ENCODE measurements around the gene SYTL3. TPM values are rescaled to one million over a fixed set of nuclear protein-coding genes. Genes with fewer than 3 reads are reported as not detected.
"Not testable (repeated sequence)": the region's sequence is repeated elsewhere in the genome, so short reads cannot be mapped to it uniquely, and the experiment has no call there.

The SYTL3 gene
- total RNA-seq, 1 experiment from 2014 or later: 1.2 TPM

DNA sequence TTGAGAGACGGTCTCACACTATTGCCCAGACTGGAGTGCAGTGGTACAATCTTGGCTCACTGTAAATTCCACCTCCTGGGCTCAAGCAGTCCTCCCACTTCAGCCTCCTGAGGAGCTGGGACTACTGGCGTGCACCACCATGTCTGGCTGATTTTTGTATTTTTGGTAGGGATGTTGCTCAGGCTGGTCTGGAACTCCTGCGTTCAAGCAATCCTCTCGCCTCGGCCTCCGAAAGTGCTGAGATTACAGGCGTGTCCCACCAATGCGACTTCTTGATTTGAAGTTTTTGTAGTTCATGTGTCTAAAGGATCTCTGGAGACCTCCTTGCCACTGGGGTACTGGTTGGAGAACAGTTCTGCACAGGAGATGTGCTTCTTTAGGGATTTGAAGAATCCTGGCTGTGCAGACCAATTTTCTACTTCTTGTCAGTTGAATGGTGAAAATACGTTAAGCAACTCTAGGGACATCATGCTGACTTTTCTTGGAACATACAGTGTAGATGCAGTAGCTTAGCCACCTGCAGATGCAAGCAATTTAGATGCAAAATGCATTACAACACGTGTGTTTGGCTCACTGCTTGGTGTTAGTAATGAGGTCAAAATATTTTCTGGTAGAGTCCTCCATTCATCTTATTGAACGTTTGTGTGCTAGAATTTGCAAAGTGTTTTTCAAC is 28.2 kb downstream of the SYTL3 start:
- no peaks in the 10 kb centered on the region for H3K36me3 ChIP-seq (replicated peaks; ENCODE audit: control insufficient read depth, insufficient read depth, low read length)
- no peaks in the 10 kb centered on the region for H3K27me3 ChIP-seq (ENCODE audit: control insufficient read depth, insufficient read depth, low read length)
- no peak overlapping the region for H3K4me3 ChIP-seq (ENCODE audit: insufficient read depth, low read depth, low read length)
- DNase-seq: no peak

GRCh38 chr6:158680015-158680414 is 30.2 kb downstream of the SYTL3 start:
- Histone ChIP-seq H3K27me3 (ENCODE audit: control insufficient read depth, insufficient read depth, low read length) (no peaks in the 10 kb centered on the region), H3K36me3 (replicated peaks; ENCODE audit: control insufficient read depth, insufficient read depth, low read length) (no peaks in the 10 kb centered on the region), H3K4me3 (ENCODE audit: insufficient read depth, low read depth, low read length) (no peak overlapping the region)
- DNase-seq: no peak

GRCh38 chr6:158680481-158680880 is 30.6 kb downstream of the SYTL3 start:
- Histone ChIP-seq H3K4me3 (ENCODE audit: insufficient read depth, low read depth, low read length) (no peak overlapping the region), H3K27me3 (ENCODE audit: control insufficient read depth, insufficient read depth, low read length) (no peaks in the 10 kb centered on the region), H3K36me3 (replicated peaks; ENCODE audit: control insufficient read depth, insufficient read depth, low read length) (no peaks in the 10 kb centered on the region)
- no peak for DNase-seq

- no peak for DNase-seq
- no peak overlapping the region for H3K4me3 ChIP-seq (ENCODE audit: insufficient read depth, low read depth, low read length)
- no peaks in the 10 kb centered on the region for H3K36me3 ChIP-seq (replicated peaks; ENCODE audit: control insufficient read depth, insufficient read depth, low read length)
- no peaks in the 10 kb centered on the region for H3K27me3 ChIP-seq (ENCODE audit: control insufficient read depth, insufficient read depth, low read length)
Measured at GRCh38 chr6:158684311-158684710, 34.5 kb downstream of the SYTL3 start.

DNA sequence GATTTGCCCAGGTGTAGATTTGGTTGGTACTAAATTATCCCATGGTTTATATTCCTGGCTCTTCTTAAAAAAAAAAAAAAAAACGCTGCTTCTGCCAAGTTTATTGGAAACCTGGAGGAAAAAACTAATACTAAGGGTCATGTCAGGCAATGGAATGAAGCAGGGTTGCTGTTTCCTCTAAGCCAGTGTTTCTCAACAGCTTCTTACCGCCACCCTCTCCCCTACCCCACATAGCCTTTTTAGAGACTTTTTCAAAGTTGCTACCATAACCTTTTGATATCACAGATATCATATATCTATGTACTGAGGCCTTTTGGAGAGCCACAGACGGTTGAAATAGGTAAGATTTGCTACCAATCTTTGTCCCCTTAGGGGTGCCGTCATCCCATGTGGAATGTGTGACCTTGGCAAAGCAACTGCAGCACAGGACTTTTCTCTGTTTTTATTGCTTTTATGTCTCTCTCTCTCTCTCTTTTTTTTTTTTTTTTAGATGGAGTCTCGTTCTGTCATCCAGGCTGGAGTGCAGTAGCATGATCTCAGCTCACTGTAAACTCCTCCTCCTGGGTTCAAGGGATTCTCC is 35.0 kb downstream of the SYTL3 start:
- H3K36me3 ChIP-seq (replicated peaks; ENCODE audit: control insufficient read depth, insufficient read depth, low read length): no peaks in the 10 kb centered on the region
- no peak overlapping the region for H3K4me3 ChIP-seq (ENCODE audit: insufficient read depth, low read depth, low read length)
- DNase-seq: no peak
- H3K27me3 ChIP-seq (ENCODE audit: control insufficient read depth, insufficient read depth, low read length): no peaks in the 10 kb centered on the region

- Histone ChIP-seq H3K4me3 (ENCODE audit: insufficient read depth, low read depth, low read length) (no peak overlapping the region), H3K36me3 (replicated peaks; ENCODE audit: control insufficient read depth, insufficient read depth, low read length) (no peaks in the 10 kb centered on the region), H3K27me3 (ENCODE audit: control insufficient read depth, insufficient read depth, low read length) (no peaks in the 10 kb centered on the region)
- no peak for DNase-seq
Measured at GRCh38 chr6:158686311-158686710, 36.5 kb downstream of the SYTL3 start.

DNA sequence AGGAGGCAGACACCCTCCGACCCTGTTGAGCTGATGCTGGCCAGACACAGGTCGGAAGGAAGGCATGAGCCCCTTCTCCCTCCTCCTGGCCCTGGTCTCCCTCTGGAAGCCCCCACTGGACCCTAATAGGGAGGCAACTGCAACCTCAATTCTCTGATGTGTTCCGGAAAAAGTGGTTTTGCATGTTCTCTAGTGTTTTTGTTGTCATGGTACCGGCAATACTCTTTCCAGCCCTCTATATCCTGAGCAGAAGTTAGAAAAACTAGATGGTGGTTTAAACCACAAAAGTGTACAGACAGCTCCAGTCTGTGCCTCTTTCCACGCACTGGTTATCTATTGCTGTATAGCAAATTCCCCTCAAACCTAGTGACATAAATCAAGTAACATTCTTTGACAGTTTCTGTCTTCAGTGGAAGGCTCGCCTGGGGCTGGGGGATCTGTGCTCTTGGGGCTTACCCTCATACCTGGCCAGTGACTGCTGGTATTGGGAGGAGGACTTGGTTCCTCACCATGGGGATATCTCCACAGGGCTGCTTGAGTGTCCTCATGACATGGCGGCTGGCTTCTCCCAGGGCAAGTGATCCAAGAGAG is 37.0 kb downstream of the SYTL3 start:
- Histone ChIP-seq H3K4me3 (ENCODE audit: insufficient read depth, low read depth, low read length) (no peak overlapping the region), H3K36me3 (replicated peaks; ENCODE audit: control insufficient read depth, insufficient read depth, low read length) (no peaks in the 10 kb centered on the region), H3K27me3 (ENCODE audit: control insufficient read depth, insufficient read depth, low read length) (no peaks in the 10 kb centered on the region)
- DNase-seq: no peak

GRCh38 chr6:158687506-158687905 is 37.7 kb downstream of the SYTL3 start:
- no peak overlapping the region for H3K4me3 ChIP-seq (ENCODE audit: insufficient read depth, low read depth, low read length)
- H3K27me3 ChIP-seq (ENCODE audit: control insufficient read depth, insufficient read depth, low read length): no peaks in the 10 kb centered on the region
- no peaks in the 10 kb centered on the region for H3K36me3 ChIP-seq (replicated peaks; ENCODE audit: control insufficient read depth, insufficient read depth, low read length)
- DNase-seq: no peak

DNA sequence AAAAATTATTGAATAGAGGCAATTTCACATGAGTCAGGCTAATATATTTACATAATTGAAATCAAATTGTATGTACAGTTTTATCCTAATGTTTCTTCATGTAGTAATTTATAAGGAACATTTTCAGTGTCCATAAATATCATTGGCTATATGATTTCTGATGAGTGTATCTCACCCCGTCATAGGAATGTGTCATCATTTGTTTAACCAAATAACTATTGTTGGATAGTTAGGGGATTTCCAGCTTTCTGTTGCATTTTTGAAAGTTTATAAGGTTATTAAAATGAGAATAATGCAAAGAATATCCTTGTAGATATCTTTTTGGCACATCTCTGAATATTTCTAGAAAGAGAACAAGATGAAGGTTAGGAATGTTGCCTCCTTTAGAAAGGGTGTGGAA is 39.0 kb downstream of the SYTL3 start:
- Histone ChIP-seq H3K27me3 (ENCODE audit: control insufficient read depth, insufficient read depth, low read length) (no peaks in the 10 kb centered on the region), H3K4me3 (ENCODE audit: insufficient read depth, low read depth, low read length) (no peak overlapping the region), H3K36me3 (replicated peaks; ENCODE audit: control insufficient read depth, insufficient read depth, low read length) (no peaks in the 10 kb centered on the region)
- no peak for DNase-seq

DNA sequence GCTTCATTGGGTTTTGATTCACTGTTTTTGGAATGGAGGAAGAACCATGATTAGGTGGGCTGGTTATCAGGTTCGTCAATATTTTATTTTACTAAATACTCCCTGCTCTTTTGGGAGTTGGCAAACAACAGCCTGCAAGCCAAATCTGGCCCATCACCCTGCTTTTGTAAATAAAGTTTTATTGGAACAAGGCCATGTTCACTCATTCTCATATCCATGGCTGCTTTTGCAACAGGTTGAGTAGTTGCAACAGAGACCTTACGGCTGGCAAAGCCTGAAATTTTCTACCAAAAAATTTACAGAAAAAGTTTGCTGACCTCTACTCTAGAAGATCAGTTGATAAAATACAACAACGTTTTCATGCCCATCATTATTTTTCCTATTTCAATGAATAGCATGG is 45.1 kb downstream of the SYTL3 start:
- Histone ChIP-seq H3K27me3 (ENCODE audit: control insufficient read depth, insufficient read depth, low read length) (no peaks in the 10 kb centered on the region), H3K4me3 (ENCODE audit: insufficient read depth, low read depth, low read length) (no peak overlapping the region), H3K36me3 (replicated peaks; ENCODE audit: control insufficient read depth, insufficient read depth, low read length) (no peaks in the 10 kb centered on the region)
- DNase-seq: no peak

- no peaks in the 10 kb centered on the region for H3K27me3 ChIP-seq (ENCODE audit: control insufficient read depth, insufficient read depth, low read length)
- H3K36me3 ChIP-seq (replicated peaks; ENCODE audit: control insufficient read depth, insufficient read depth, low read length): no peaks in the 10 kb centered on the region
- no peak overlapping the region for H3K4me3 ChIP-seq (ENCODE audit: insufficient read depth, low read depth, low read length)
- DNase-seq: no peak
Measured at GRCh38 chr6:158697811-158698210, 48.0 kb downstream of the SYTL3 start.

- no peaks in the 10 kb centered on the region for H3K36me3 ChIP-seq (replicated peaks; ENCODE audit: control insufficient read depth, insufficient read depth, low read length)
- no peaks in the 10 kb centered on the region for H3K27me3 ChIP-seq (ENCODE audit: control insufficient read depth, insufficient read depth, low read length)
- H3K4me3 ChIP-seq (ENCODE audit: insufficient read depth, low read depth, low read length): no peak overlapping the region
- no peak for DNase-seq
Measured at GRCh38 chr6:158698931-158699330, 49.1 kb downstream of the SYTL3 start.

DNA sequence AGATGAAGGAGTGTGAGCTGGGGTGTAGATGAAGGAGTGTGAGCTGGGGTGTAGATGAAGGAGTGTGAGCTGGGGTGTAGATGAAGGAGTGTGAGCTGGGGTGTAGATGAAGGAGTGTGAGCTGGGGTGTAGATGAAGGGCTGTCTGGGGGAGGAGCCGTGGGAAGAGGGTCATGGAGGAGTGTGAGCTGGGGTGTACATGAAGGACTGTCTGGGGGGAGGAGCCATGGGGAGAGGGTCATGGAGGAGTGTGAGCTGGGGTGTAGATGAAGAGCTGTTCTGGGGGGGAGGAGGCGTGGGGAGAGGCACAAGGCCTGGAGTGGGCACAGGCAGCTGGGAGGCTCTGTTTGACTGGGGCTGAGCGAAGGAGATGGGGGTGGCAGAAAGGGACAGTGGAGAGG is 51.4 kb downstream of the SYTL3 start:
- DNase-seq; H3K27me3 ChIP-seq (ENCODE audit: control insufficient read depth, insufficient read depth, low read length); H3K36me3 ChIP-seq (replicated peaks; ENCODE audit: control insufficient read depth, insufficient read depth, low read length); H3K4me3 ChIP-seq (ENCODE audit: insufficient read depth, low read depth, low read length): not testable (repeated sequence)

- DNase-seq: no peak
- Histone ChIP-seq H3K27me3 (ENCODE audit: control insufficient read depth, insufficient read depth, low read length) (peaks cover 2% of the 10 kb centered on the region; the same call in 1 of the 2 replicates), H3K36me3 (replicated peaks; ENCODE audit: control insufficient read depth, insufficient read depth, low read length) (no peaks in the 10 kb centered on the region)
Measured at GRCh38 chr6:158703111-158703836, 53.4 kb downstream of the SYTL3 start.

More at GRCh38 chr6:158703111-158703836, 53.4 kb downstream of the SYTL3 start:
- no peak overlapping the region for H3K4me3 ChIP-seq (ENCODE audit: insufficient read depth, low read depth, low read length)

Data from H7 (cell line).